Transverse colon (tissue), 4 donors: ENCODE results near the gene LIG1.
"Not testable (repeated sequence)": the region's sequence is repeated elsewhere in the genome, so short reads cannot be mapped to it uniquely, and the experiment has no call there.

ENCODE experiments used
- CTCF ChIP-seq, 5 experiments: fragments of 200-600 bp in 3 of 5; fragments of 450-650 bp in 2 of 5; sonication (generic) in 3 of 5; IDR thresholded peaks; 1 replicate in 2 of 5; 2 replicates in 3 of 5; pipeline ENCODE4 v1.5.1; 2016 to 2017; ENCODE audit warnings: antibody characterized with exemption in 5 of 5, inconsistent platforms in 3 of 5, mild to moderate bottlenecking in 2 of 5, moderate library complexity in 1 of 5
- POLR2AphosphoS5 ChIP-seq, 3 donors: sonication (generic); formaldehyde crosslinking; IDR thresholded peaks; one replicate each; pipeline ENCODE4 v1.6.1; 2016; ENCODE audit warnings: antibody characterized with exemption in 3 of 3

DNA sequence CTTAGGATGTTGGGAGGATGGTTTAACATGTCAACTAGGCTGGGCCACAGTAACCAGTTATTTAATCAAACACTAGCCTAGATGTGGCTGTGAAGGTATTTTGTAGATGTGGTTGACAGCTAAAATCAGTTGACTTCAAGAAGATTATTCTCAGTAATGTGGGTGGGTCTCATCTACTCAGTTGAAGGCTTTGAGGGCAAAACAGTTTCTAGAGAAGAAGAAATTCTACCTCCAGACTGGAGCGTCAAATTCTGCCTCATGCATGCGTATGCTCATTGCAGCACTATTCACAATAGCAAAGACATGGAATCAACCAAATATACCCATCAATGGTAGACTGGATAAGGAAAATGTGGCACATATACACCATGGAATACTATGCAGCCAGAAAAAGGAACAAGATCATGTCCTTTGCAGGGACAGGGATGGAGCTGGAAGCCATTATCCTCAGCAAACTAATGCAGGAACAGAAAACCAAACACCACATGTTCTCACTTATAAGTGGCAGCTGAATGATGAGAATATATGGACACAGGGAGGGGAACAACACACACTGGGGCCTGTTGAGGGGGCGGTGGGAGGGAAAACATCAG, 99.9 kb downstream of the LIG1 start:
- not testable (repeated sequence) for TF ChIP-seq CTCF, POLR2AphosphoS5 (IDR thresholded peaks at IDR 0.05)
